Medulla oblongata (tissue), 1 donor: ENCODE results near the gene SH3RF2.

Experiments
- DNase-seq: peaks from one replicate; pipeline ENCODE4 v3.0.0-alpha.2; 2015; ENCODE audit errors: extremely low spot score

The SH3RF2 gene

DNA sequence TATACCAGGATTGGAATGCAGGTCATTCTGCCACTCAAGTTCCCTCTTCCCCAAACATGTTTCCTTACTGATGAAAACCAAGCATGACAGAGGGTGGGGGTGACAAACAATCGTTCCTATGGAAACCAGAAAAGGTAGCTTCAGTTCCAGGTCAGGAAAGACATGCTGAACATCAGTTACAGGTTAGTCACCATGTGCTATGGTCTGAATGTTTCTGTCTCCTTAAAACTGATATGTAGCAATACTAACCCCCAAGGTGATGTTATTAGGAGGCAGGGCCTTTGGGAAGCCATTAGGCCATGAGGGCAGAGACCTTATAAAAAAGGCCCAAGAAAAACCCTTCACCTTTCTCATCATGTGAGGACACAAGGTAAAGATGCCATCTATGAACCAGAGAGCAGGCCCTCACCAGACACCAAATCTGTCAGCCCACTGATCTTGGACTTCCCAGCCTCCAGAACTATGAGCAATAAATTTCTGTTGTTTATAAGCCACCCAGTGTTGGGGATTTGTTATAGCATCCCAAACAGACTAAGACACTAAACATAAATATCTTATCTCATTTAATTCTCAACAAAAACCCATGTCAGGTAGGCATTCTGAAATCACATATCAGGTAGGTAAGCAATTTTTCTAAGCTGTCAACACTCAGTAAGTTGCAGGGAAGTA lies 15.7 kb upstream of the SH3RF2 start:
- DNase-seq = no peak

DNA sequence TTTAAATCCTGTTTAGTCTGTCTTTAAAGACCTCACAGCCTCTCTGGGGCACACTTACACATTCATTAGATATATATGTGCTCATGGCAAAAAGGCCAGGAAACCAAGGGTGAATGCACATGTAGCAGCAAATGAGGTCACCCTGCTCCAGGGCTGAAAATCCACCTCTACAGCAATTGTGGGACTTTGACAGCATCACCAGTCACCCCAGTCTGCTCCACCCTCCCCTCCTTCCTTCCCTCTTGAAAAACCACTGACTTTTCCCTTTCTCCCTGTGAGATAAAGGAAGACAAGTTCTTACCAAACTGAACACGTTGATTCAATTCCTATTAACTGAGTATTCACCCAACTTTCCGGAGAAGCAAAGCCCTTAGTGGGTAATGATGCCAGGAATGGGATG lies 15.2 kb upstream of the SH3RF2 start:
- no peak for DNase-seq

DNA sequence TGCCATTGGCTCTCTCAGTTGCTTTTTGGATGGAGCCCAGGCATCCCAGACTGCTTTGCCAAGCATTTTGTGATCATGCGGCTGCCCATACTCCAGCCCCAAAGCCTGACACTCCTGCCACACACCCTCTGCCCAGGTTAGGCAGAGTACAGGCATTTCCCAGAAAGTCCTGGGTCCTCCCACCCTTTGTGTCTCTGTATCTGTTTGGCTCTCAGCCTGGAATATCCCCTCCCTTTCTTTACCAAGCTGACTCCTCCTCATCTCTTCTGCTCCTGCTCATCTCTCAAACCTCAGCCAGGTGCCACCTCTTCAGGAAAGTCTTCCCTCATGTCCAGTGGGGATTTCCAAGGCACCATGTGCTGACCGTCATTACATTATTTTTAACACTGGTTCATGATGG lies 14.3 kb upstream of the SH3RF2 start:
- DNase-seq = no peak

DNA sequence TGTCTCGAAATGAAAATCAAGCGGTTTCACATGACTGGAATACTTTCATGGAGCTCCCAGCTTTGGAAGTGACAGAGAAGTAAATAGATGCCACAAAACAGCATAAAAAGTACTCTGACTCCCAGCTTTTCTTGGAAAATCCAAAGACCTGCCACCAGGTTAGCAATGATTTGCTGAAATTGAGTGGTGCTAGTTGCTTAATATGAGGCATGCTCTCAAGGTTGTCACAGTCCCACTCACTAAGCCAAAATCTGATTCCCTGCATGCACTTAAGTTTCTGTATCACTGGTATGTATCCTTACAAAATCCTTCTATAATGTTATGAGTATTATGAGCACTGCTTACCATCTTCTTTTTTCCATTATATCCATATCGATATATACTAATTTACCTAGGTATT lies 13.0 kb upstream of the SH3RF2 start:
- DNase-seq = no peak

DNA sequence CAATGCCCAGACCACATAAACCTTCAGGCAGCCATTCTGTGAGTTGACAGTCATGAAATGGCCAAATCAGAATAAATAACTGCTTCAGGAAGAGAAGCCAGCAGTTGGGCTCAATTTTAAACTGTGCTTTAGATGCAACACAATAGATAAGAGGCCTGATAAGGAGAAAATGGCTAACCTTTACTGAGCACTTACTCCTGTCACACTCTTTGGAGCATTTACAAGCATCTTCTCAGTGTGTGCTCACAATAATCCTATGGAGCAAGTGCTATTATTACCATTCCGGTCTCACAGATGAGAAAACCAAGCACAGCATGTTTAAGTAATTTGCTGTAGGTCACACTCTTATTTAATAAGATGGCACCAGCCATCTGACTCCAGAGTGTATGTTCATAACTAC lies 11.5 kb upstream of the SH3RF2 start:
- DNase-seq = no peak

DNA sequence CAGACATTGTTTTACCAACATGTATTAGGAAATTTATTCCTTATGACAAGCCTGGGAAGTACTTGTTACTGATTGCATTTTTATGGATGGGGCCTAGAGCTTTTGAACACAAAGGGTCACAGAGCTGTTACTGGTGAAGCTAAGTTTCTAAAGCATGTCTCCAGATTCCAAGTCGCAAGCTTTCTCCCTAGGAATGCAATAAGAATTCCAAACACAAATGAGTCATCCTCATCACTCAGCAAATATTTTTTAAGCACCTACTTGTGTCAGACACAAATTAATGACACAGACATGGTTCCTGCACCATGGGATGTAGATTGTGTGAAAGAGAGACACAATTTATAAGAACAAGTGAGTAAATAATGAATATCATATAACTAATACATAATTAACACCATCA lies 11.0 kb upstream of the SH3RF2 start:
- no peak for DNase-seq

DNA sequence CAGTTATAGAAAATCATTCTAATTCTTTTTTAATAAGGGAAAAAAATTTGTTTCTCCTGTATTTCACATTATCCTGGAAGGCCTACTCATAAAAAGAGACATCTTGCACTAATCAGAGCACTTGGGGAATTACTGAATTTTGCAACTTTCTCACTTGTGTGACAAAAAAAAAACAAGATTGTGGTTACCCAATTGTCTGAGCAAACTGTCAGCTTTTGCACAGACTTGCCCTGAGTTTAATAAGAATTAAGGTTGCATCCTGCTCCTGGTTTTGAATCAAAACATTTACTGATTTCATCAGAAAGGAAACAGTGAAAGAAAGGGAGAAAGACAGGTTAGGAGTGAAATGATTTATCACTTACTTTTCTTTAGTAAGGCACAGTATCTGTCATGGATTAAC lies 10.6 kb upstream of the SH3RF2 start:
- no peak for DNase-seq

DNA sequence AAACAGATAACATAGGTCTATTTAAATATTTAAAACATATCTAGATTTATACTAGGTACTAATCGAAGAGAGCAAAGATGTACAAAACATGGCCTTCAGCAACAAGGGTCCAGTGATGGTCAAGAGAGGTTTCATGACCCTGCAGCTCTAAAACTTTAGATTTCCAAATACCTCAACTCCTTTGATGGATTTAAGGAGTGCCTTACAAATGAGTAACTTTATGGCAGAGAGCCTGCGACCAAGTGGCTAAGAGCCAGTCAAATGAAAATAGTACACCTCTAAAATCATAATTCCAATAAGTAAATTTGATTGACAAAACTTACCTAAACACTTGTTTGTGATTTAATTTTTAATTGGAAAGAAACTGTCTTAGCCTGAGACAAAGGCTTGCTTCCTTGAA lies 4.7 kb upstream of the SH3RF2 start:
- no peak for DNase-seq

DNA sequence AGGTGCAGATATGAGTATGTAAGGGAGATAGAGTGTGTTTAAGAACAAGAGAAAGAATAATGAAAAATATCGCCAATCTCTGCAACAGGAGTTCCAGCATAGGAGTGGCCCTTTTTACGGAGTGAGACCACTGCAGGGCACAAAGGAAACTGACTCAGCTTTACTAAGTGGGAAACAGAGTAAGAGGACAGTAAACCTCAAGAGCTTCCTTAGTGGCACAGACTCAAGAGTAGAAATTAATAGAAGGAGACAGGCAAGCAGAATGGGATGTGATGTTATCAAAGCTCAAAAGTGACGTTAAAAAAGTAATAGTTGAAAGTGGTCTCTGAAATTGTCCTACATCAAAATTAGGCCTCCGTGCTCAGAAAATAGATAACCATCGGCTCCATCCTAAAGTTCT lies 2.1 kb upstream of the SH3RF2 start:
- no peak for DNase-seq

DNA sequence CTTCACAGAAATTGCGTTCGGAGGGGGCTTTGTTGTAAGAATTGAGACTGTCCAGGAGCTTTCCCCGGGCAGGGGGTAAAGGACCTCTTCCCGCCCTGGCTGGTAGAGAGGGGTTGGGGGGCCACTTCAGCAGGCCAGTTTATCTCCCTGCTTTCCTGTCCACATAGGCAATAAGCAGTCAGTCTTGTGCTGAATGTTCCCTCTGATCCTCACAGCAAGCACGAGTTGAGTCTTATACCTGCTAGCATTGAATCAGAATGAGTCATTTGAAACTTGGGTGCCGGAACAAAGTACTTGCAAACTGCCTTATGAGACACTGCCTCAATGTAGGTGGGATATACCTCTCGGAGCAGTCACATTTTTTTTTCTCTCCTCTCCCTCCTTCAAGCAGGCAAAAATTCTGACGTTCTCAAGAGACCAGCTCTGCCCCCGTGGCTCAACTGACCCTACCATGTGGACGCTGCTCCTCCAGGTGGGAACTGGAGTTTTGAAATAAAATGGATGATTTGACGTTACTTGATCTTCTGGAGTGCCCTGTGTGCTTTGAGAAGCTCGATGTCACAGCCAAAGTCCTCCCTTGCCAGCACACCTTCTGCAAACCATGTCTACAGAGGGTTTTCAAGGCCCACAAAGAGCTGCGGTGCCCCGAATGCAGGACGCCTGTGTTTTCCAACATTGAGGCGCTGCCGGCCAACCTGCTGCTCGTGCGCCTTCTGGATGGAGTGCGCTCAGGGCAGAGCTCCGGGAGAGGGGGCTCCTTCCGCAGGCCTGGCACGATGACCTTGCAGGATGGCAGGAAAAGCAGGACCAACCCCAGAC lies 1.3 kb downstream of the SH3RF2 start:
- no peak for DNase-seq

DNA sequence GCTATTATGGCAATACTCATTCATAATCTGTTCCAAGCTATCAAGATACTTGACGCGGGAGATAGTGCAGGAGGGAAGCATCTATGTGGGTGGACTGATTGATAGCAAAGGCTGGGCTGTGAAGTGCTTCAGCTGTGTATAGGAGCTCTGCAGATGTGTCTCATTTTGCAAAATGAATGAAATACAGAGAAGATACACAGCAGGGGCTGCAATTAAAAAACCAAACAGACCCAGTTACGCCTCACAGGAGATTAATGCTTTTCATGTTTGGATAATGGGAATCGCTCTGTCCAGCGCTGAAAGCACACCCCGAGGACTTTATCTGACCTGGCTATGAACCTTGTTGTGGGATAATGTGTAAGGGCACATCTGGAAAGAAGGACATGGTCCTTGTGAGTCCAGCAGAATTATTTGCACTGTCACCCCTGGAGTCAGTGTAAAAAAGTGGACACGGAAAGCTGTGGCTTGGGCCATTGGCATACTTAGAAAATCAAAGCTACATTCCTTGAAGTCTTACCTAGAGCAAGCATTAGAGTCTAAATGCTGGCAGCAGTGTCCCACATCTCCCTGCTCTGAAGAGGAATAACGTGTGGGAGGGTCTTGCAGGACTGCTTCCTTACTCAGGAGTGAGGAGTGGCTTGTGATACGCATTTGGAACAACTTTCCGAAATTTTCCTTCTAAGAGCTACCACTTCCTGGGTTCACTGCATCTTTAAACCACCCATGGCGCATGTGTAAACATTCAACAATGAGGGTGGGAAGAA lies 2.6 kb downstream of the SH3RF2 start:
- no peak for DNase-seq

DNA sequence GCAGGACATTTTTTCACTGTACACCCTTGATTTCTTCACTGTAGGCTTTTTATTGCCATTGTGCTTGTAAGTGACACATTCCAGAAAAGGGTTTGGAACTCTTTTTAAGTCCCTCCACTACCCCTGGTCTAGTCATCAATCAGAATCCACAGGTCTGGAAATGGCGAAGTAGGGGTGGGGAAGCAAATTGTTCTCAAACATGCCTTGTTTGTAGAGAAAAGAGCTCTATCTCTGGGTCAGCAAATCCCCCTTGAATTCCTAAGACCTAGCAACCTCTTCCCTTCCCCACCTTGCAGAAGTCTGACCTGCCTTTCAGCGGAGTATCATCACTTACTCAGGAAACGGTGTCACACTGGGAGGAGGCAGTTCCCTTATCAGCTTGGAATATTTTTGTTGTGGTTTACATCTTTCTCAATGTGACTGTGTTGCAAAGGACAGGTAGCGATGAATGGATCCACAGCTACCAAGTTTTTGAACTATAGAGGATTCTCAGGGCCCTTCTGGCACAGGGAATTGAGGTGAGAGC lies 3.2 kb downstream of the SH3RF2 start:
- DNase-seq = no peak

DNA sequence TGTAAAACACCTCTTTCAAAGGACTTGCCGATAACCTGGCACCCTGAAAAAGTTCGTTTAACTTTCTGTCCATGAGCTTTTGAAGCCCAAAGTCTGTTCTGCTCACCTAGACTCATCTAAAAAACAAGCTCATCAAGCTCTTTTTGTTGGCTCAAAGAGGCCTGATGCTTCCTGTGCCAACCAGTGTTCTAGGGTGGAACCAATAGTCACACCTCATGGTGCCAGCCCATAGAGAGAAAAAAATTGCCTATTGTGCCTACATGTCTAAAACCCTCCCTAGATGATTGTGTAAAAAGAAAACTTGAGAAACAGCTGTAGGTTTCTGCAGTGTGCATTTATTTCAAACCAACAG lies 4.7 kb downstream of the SH3RF2 start:
- DNase-seq = no peak

DNA sequence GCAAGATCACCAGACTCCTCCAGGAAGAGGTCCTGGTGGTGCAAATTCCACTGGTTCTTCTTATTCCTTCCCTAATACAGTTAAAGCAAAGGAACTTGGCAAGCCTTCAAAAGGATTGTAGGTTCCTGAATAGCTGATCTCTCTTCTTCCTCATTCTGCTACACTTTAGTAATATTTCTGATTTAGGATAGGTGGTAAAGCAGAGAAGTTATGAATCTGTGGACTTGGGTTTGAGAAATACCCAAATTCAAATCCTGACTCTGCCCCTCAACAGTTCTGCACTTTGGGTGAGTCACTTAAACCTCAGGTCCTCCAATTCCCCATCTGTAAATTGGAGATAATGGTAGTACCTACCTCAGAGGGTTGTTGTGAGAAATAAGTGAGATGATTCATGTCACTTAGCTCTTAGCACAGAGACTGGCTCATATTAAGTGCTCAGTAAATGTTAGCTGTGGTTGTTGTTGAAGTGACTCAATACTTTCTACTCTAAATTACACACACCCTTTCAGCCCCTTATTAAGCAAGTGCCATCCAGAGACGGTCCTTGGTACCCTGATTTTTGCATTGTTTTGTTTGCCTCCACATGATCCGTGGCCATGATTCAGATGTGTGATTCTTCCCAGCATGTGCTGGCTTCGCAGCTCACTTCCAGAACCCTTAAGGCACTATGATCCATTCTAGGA lies 5.2 kb downstream of the SH3RF2 start:
- DNase-seq = no peak

DNA sequence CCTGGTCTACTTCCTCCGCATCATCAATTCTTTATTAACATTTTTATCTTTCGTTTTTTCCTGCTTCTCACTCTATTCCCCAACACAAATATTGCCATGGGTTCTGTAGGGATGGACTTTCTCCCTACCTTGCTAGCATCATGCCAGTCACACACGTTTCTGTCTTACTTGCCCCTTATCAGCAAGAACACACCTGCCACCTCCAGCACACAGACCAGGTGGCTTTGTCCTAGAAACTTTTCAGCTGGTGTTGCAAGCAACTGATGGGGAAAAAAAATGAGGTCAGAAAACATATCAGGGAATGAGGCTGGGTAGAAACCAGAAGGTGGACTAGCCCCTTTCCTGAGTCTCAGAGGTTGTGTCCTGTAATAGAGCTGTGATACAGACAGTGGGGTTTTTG lies 5.8 kb downstream of the SH3RF2 start:
- no peak for DNase-seq

DNA sequence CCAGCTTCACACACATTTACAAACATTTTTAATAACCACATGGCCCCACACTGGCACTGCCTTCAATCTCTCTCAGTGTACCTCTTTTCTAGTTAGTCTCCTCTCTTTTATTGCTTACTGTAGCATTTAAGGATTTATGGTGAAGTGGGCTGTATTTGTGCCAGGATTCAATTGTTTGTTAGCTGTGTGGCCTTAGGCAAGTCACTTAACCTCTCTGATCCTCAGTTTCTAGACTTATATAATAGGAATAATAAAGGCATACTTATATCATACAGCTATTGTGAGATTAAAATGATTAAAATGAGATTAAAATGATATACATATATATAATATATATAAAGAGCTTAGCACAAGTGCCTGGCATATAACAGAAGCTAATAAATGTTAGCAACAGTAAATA lies 6.4 kb downstream of the SH3RF2 start:
- no peak for DNase-seq

DNA sequence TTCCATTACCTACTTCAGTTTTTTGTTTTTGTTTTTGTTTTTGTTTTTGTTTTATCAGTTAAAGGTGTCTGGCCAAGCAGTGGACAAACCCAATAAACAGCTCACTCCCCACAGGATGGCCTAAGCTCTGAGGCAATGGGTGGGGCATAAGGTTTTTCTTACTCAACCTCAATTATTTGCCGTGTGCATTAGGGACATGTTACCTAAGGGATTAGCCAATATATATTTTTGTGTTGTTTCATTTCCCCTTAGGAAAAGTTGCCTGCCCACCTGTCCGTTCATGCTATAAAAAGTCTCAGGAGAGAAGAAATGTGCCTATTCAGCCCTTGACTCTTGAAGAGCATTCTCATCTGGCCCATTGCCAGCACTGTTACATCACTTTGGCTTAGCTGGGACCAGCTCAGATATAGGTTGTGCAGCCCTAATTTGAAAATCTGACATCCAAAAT lies 7.3 kb downstream of the SH3RF2 start:
- DNase-seq = no peak

DNA sequence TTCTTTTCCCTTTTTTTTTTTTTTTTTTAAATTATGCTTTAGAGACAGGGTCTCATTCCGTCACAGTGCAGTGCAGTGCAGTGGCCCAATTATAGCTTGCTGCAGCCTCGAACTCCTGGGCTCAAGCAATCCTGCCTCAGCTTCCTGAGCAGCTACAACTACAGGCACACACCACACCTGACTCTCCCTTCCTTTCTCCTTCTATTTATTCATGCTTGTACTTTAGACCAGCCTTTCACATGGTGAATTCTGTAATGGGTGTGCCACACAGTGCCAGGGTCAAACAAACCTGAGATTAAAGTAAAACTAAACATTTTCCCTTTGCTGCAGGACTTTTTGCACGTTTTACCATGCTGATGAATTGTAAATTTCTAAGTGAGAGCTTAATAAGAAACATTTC lies 8.0 kb downstream of the SH3RF2 start:
- no peak for DNase-seq

DNA sequence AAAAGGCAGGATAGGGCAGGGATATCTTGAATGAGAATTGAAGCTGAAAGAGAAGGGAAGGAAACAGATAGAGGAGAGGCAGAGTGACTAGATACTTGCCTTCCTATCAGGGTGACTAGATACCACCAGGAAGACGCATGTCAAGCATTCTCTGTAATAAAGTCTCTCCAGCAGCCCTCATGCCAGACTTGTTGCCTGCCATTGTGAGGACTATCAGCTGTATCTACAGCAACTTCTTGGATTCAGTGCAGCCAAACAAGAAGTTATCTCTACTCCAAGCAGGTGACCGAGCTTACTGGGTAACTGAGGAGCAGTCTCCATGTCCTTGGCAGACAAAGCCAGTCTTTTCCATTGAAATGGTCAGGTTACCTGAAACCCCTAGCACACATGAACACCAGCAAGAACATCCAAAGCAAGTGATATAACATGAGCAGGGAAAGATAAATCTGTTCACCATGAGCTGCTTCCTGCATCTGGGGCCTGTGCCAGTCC lies 9.3 kb downstream of the SH3RF2 start:
- DNase-seq = no peak

DNA sequence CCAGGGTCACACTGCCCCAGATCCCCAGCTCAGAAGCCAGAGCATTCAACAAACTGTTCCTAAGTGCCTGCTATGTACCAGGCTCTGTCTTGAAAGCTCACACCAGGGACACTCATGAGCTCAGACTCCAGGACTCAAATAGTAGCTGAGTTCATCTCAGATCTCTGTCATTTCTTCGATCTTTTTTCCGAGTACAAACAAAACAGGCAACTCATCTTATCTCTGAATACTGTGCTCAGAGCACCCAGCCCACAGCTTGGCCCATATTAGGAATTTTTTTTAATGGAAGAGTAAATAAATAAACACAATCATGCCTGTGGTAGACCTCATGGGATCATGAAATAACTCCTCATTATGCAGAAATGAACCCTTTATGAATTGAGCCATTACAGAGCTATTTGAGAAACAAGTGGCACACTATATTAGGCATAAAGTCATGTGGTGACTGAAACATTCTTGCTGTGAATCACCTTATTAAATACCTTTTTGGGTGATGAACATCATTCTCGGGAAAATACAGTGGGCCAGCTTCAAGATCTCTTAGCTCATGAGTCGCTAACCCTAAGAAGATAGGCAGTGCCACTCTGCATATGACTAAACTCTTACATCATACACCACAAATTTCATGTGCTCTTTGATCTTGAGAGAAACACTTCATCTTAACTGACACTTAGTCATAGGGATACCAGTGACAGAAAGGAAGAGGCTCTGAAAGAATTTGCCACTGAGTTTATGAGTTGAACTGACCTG lies 9.9 kb downstream of the SH3RF2 start:
- no peak for DNase-seq

DNA sequence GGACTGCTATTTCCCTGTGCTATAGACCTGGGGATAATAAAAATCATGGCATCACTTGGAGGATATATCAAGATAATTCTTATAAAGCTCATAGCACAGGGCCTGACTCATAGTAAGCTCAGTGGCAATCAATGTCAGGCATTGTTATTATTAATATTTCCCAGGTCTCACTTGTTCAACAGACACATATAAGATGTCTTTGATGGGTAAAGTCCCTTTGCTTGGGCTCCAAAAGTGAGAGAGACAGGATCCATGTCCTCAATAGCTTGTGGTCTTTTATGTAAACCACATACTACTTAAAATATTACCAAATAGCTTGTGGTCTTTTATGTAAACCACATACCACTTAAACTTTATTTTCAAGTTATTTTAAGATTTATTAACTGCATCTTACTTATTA lies 11.2 kb downstream of the SH3RF2 start:
- no peak for DNase-seq
